ENCODE measurements around the gene IMPG2.
"Not testable (repeated sequence)": the region's sequence is repeated elsewhere in the genome, so short reads cannot be mapped to it uniquely, and the experiment has no call there.

The IMPG2 gene

GRCh38 chr3:101320475-101320874, at the start of gene IMPG2:
Gene IMPG2, minus strand, starts transcription at chr3:101320575. Its CDS starts 203 bp downstream, at chr3:101320372.
- Mint-ChIP-seq H3K27me3 (no peaks in the 10 kb centered on the region), H3K4me1 (no peaks in the 10 kb centered on the region), H3K36me3 (ENCODE audit: insufficient read depth) (peaks cover 5% of the 10 kb centered on the region), H3K27ac (ENCODE audit: low read depth) (no peak within 1 kb of the TSS), H3K9me3 (no peaks in the 10 kb centered on the region), H3K4me3 (no peak within 1 kb of the TSS)
- DNase-seq (ENCODE audit: low spot score in 2 of 2) (no peak), ATAC-seq (replicated peaks; ENCODE audit: extremely low read depth, poor library complexity, severe bottlenecking) (no peak)

GRCh38 chr3:101362406-101362805, 42.0 kb upstream of the IMPG2 start:
- no peak overlapping the region for H3K27ac Mint-ChIP-seq (ENCODE audit: low read depth)
- no peaks in the 10 kb centered on the region for H3K4me1 Mint-ChIP-seq
- H3K36me3 Mint-ChIP-seq (ENCODE audit: insufficient read depth), result peaks cover 20% of the 10 kb centered on the region
- H3K27me3 Mint-ChIP-seq, result no peaks in the 10 kb centered on the region
- H3K4me3 Mint-ChIP-seq, result no peak overlapping the region
- no peak for ATAC-seq (replicated peaks; ENCODE audit: extremely low read depth, poor library complexity, severe bottlenecking)
- H3K9me3 Mint-ChIP-seq, result no peaks in the 10 kb centered on the region
- DNase-seq (ENCODE audit: low spot score in 2 of 2), result no peak

GRCh38 chr3:101351829-101352228, 31.5 kb upstream of the IMPG2 start:
- no peak for DNase-seq (ENCODE audit: low spot score in 2 of 2)
- peaks cover 12% of the 10 kb centered on the region for H3K36me3 Mint-ChIP-seq (ENCODE audit: insufficient read depth)
- ATAC-seq (replicated peaks; ENCODE audit: extremely low read depth, poor library complexity, severe bottlenecking), result no peak
- no peaks in the 10 kb centered on the region for H3K4me1 Mint-ChIP-seq
- H3K9me3 Mint-ChIP-seq, result no peaks in the 10 kb centered on the region
- H3K4me3 Mint-ChIP-seq, result no peak overlapping the region
- no peaks in the 10 kb centered on the region for H3K27me3 Mint-ChIP-seq
- H3K27ac Mint-ChIP-seq (ENCODE audit: low read depth), result no peak overlapping the region

GRCh38 chr3:101340591-101340990, 20.2 kb upstream of the IMPG2 start:
- DNase-seq (ENCODE audit: low spot score in 2 of 2) (no peak), ATAC-seq (replicated peaks; ENCODE audit: extremely low read depth, poor library complexity, severe bottlenecking) (no peak)
- H3K27me3 Mint-ChIP-seq, result no peaks in the 10 kb centered on the region
- no peak overlapping the region for H3K27ac Mint-ChIP-seq (ENCODE audit: low read depth)
- no peaks in the 10 kb centered on the region for H3K9me3 Mint-ChIP-seq
- H3K4me3 Mint-ChIP-seq, result no peak overlapping the region
- H3K4me1 Mint-ChIP-seq, result peaks cover 4% of the 10 kb centered on the region
- peaks cover 29% of the 10 kb centered on the region for H3K36me3 Mint-ChIP-seq (ENCODE audit: insufficient read depth)

GRCh38 chr3:101333883-101334282, 13.5 kb upstream of the IMPG2 start:
- Mint-ChIP-seq H3K27ac (ENCODE audit: low read depth) (no peak overlapping the region), H3K27me3 (no peaks in the 10 kb centered on the region), H3K4me3 (no peak overlapping the region), H3K9me3 (no peaks in the 10 kb centered on the region), H3K4me1 (no peaks in the 10 kb centered on the region), H3K36me3 (ENCODE audit: insufficient read depth) (peaks cover 29% of the 10 kb centered on the region)
- ATAC-seq (replicated peaks; ENCODE audit: extremely low read depth, poor library complexity, severe bottlenecking) (no peak), DNase-seq (ENCODE audit: low spot score in 2 of 2) (no peak)

- no peak overlapping the region for H3K27ac Mint-ChIP-seq (ENCODE audit: low read depth)
- no peaks in the 10 kb centered on the region for H3K9me3 Mint-ChIP-seq
- no peaks in the 10 kb centered on the region for H3K27me3 Mint-ChIP-seq
- ATAC-seq (replicated peaks; ENCODE audit: extremely low read depth, poor library complexity, severe bottlenecking), result no peak
- peaks cover 27% of the 10 kb centered on the region for H3K36me3 Mint-ChIP-seq (ENCODE audit: insufficient read depth)
- no peaks in the 10 kb centered on the region for H3K4me1 Mint-ChIP-seq
- DNase-seq (ENCODE audit: low spot score in 2 of 2), result no peak
- H3K4me3 Mint-ChIP-seq, result no peak overlapping the region
Measured at GRCh38 chr3:101329016-101329673, 8.8 kb upstream of the IMPG2 start.

- no peak for ATAC-seq (replicated peaks; ENCODE audit: extremely low read depth, poor library complexity, severe bottlenecking)
- Mint-ChIP-seq H3K9me3 (no peaks in the 10 kb centered on the region), H3K27me3 (no peaks in the 10 kb centered on the region), H3K4me3 (no peak overlapping the region), H3K36me3 (ENCODE audit: insufficient read depth) (peaks cover 25% of the 10 kb centered on the region), H3K27ac (ENCODE audit: low read depth) (no peak overlapping the region), H3K4me1 (no peaks in the 10 kb centered on the region)
- no peak for DNase-seq (ENCODE audit: low spot score in 2 of 2)
Measured at GRCh38 chr3:101325393-101326134, 5.2 kb upstream of the IMPG2 start.

- Mint-ChIP-seq H3K27ac (ENCODE audit: low read depth) (no peak overlapping the region), H3K4me1 (no peaks in the 10 kb centered on the region), H3K9me3 (no peaks in the 10 kb centered on the region), H3K4me3 (no peak overlapping the region), H3K27me3 (no peaks in the 10 kb centered on the region), H3K36me3 (ENCODE audit: insufficient read depth) (peaks cover 3% of the 10 kb centered on the region)
- DNase-seq (ENCODE audit: low spot score in 2 of 2), result no peak
- ATAC-seq (replicated peaks; ENCODE audit: extremely low read depth, poor library complexity, severe bottlenecking), result no peak
Measured at GRCh38 chr3:101319531-101319930, 844 bp downstream of the IMPG2 start.

GRCh38 chr3:101312545-101312944, 7.8 kb downstream of the IMPG2 start:
- Mint-ChIP-seq H3K27ac (ENCODE audit: low read depth) (no peak overlapping the region), H3K4me1 (no peaks in the 10 kb centered on the region), H3K9me3 (peaks cover 8% of the 10 kb centered on the region), H3K36me3 (ENCODE audit: insufficient read depth) (no peaks in the 10 kb centered on the region), H3K27me3 (no peaks in the 10 kb centered on the region), H3K4me3 (no peak overlapping the region)
- DNase-seq (ENCODE audit: low spot score in 2 of 2) (no peak), ATAC-seq (replicated peaks; ENCODE audit: extremely low read depth, poor library complexity, severe bottlenecking) (no peak)

- Mint-ChIP-seq H3K4me1 (no peaks in the 10 kb centered on the region), H3K36me3 (ENCODE audit: insufficient read depth) (no peaks in the 10 kb centered on the region), H3K27ac (ENCODE audit: low read depth) (no peak overlapping the region), H3K4me3 (no peak overlapping the region), H3K27me3 (no peaks in the 10 kb centered on the region), H3K9me3 (peaks cover 8% of the 10 kb centered on the region)
- DNase-seq (ENCODE audit: low spot score in 2 of 2), result no peak
- ATAC-seq (replicated peaks; ENCODE audit: extremely low read depth, poor library complexity, severe bottlenecking), result no peak
Measured at GRCh38 chr3:101311676-101312075, 8.7 kb downstream of the IMPG2 start.

GRCh38 chr3:101310978-101311375, 9.4 kb downstream of the IMPG2 start:
- DNase-seq (ENCODE audit: low spot score in 2 of 2) (no peak), ATAC-seq (replicated peaks; ENCODE audit: extremely low read depth, poor library complexity, severe bottlenecking) (no peak)
- Mint-ChIP-seq H3K4me1 (no peaks in the 10 kb centered on the region), H3K36me3 (ENCODE audit: insufficient read depth) (no peaks in the 10 kb centered on the region), H3K27ac (ENCODE audit: low read depth) (no peak overlapping the region), H3K4me3 (no peak overlapping the region), H3K27me3 (no peaks in the 10 kb centered on the region), H3K9me3 (peaks cover 8% of the 10 kb centered on the region)

- H3K27me3 Mint-ChIP-seq; H3K9me3 Mint-ChIP-seq; H3K4me3 Mint-ChIP-seq; ATAC-seq (replicated peaks; ENCODE audit: extremely low read depth, poor library complexity, severe bottlenecking); H3K36me3 Mint-ChIP-seq (ENCODE audit: insufficient read depth); H3K27ac Mint-ChIP-seq (ENCODE audit: low read depth); H3K4me1 Mint-ChIP-seq; DNase-seq (ENCODE audit: low spot score in 2 of 2): not testable (repeated sequence)
Measured at GRCh38 chr3:101308147-101308772, 12.1 kb downstream of the IMPG2 start.

GRCh38 chr3:101303836-101304235, 16.5 kb downstream of the IMPG2 start:
- DNase-seq (ENCODE audit: low spot score in 2 of 2), result no peak
- Mint-ChIP-seq H3K36me3 (ENCODE audit: insufficient read depth) (peaks cover 6% of the 10 kb centered on the region), H3K27ac (ENCODE audit: low read depth) (no peak overlapping the region), H3K9me3 (peaks cover 9% of the 10 kb centered on the region), H3K4me1 (no peaks in the 10 kb centered on the region), H3K4me3 (no peak overlapping the region), H3K27me3 (no peaks in the 10 kb centered on the region)
- no peak for ATAC-seq (replicated peaks; ENCODE audit: extremely low read depth, poor library complexity, severe bottlenecking)

Data from central memory CD8-positive, alpha-beta T cell (primary cell).